ENCODE measurements around the gene PILRA.

DNA sequence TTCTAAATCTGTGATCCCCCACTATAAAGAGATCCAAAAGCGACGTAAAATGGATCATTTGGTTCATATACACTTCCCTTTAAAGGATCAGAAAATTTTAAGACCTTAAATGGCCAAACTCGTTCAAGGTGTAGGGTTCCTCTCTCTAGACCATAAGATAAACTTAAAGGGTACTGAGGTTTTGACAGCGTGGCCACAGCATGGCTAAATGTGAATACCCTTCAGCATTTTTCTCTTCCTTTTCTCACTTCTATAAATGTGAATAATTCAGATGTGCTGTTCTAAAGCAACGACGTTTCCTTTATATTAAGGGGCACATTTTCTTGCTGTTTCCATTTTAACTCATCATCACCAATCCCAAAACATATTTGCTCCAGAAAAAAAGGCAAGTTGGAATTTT lies 50.0 kb downstream of the PILRA start:
- no peak for TF ChIP-seq EZH2 (IDR thresholded peaks at IDR 0.05; ENCODE audit: borderline replicate concordance, low read length)
- TF ChIP-seq, protein P1, sequence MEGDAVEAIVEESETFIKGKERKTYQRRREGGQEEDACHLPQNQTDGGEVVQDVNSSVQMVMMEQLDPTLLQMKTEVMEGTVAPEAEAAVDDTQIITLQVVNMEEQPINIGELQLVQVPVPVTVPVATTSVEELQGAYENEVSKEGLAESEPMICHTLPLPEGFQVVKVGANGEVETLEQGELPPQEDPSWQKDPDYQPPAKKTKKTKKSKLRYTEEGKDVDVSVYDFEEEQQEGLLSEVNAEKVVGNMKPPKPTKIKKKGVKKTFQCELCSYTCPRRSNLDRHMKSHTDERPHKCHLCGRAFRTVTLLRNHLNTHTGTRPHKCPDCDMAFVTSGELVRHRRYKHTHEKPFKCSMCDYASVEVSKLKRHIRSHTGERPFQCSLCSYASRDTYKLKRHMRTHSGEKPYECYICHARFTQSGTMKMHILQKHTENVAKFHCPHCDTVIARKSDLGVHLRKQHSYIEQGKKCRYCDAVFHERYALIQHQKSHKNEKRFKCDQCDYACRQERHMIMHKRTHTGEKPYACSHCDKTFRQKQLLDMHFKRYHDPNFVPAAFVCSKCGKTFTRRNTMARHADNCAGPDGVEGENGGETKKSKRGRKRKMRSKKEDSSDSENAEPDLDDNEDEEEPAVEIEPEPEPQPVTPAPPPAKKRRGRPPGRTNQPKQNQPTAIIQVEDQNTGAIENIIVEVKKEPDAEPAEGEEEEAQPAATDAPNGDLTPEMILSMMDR (conservative IDR thresholded peaks at IDR 0.05 in 1 of 2, IDR thresholded peaks at IDR 0.05 in 1 of 2; ENCODE audit: extremely low read depth in 1 of 2, insufficient read depth in 1 of 2, low read depth in 1 of 2, low read length in 2 of 2): no peak

Measured in mammary epithelial cell (primary cell).